OCI-LY7 (cell line): ENCODE results near the gene SND1. TPM values are rescaled to one million over a fixed set of nuclear protein-coding genes. Genes with fewer than 3 reads are reported as not detected.

Source experiments
- BruUV-seq: library from RNA; stranded (reverse); fragments of 400-500 nt; replicated peaks from 2 replicates; lab custom pipeline; 2021; lab: Mats Ljungman, UMichigan
- CTCF ChIA-PET: fragments of 300-600 bp; sonication (Branson Sonifier 250); formaldehyde crosslinking; loops from one replicate; lab custom pipeline; 2022; ENCODE audit warnings: antibody characterized with exemption; ENCODE audit not compliant: unreplicated experiment; lab: Charles Lee
- POLR2A ChIA-PET: fragments of 300-600 bp; sonication (Branson Sonifier 250); formaldehyde crosslinking; loops from one replicate; lab custom pipeline; 2022; ENCODE audit warnings: antibody characterized with exemption; lab: Charles Lee
- DNase-seq: peaks from one replicate; pipeline ENCODE4 v3.0.0-alpha.2; 2015; ENCODE audit warnings: low spot score
- H2AFZ ChIP-seq: fragments of 200-600 bp; sonication (generic), shearing (Covaris generic); 2 replicates; pipeline ENCODE4 v1.6.1; 2014; ENCODE audit warnings: mild to moderate bottlenecking, antibody characterized with exemption, low read length, moderate library complexity
- H3K27ac ChIP-seq: fragments of 200-600 bp; sonication (generic); 2 replicates; pipeline ENCODE4 v1.5.1; 2014; ENCODE audit warnings: mixed run types, low read depth, mild to moderate bottlenecking, moderate library complexity, low read length, inconsistent platforms; ENCODE audit not compliant: poor library complexity, severe bottlenecking
- H3K36me3 ChIP-seq: fragments of 200-600 bp; sonication (generic); 2 replicates; pipeline ENCODE4 v1.6.1; 2014; ENCODE audit warnings: mild to moderate bottlenecking, antibody characterized with exemption, low read length, moderate library complexity, mixed read lengths; ENCODE audit not compliant: insufficient read depth
- H3K4me1 ChIP-seq: fragments of 200-600 bp; sonication (generic); 2 replicates; pipeline ENCODE4 v1.5.1; 2014; ENCODE audit warnings: mild to moderate bottlenecking, low read length; ENCODE audit not compliant: insufficient read depth, poor library complexity, severe bottlenecking
- H3K4me2 ChIP-seq: fragments of 200-600 bp; sonication (generic); 2 replicates; pipeline ENCODE4 v1.6.1; 2014; ENCODE audit warnings: mild to moderate bottlenecking, low read length
- H3K4me3 ChIP-seq: fragments of 200-600 bp; sonication (generic); 2 replicates; pipeline ENCODE4 v1.5.1; 2014; ENCODE audit warnings: mild to moderate bottlenecking, low read depth, low read length; ENCODE audit not compliant: poor library complexity, severe bottlenecking
- H3K79me2 ChIP-seq: fragments of 200-600 bp; sonication (generic); 2 replicates; pipeline ENCODE4 v1.6.1; 2016; ENCODE audit warnings: low read depth, mild to moderate bottlenecking, low read length, moderate library complexity, mixed read lengths; ENCODE audit not compliant: insufficient read depth
- H3K9me2 ChIP-seq: fragments of 200-600 bp; sonication (generic); 2 replicates; pipeline ENCODE4 v1.6.1; 2016; ENCODE audit warnings: mild to moderate bottlenecking, low read length, mixed read lengths; ENCODE audit not compliant: insufficient read depth
- H3K9me3 ChIP-seq: fragments of 200-600 bp; sonication (generic); 2 replicates; pipeline ENCODE4 v1.6.1; 2014; ENCODE audit warnings: mild to moderate bottlenecking, mixed run types, low read length, mixed read lengths
- H4K20me1 ChIP-seq: fragments of 200-600 bp; sonication (generic); 2 replicates; pipeline ENCODE4 v1.6.1; 2014; ENCODE audit warnings: mild to moderate bottlenecking, antibody characterized with exemption, low read length, moderate library complexity, mixed read lengths; ENCODE audit not compliant: insufficient read depth
- EZH2phosphoT487 ChIP-seq: fragments of 200-600 bp; sonication (generic); IDR thresholded peaks from 2 replicates; pipeline ENCODE4 v1.6.1; 2018; ENCODE audit warnings: low read depth, borderline replicate concordance, mild to moderate bottlenecking, mixed run types, antibody characterized with exemption, low read length, moderate library complexity, mixed read lengths
- intact Hi-C: fragments of 100-400 bp; cut with micrococcal nuclease; formaldehyde crosslinking; loops from one replicate; pipeline ENCODE4 v1.10.0; 2022; ENCODE audit not compliant: unreplicated experiment
- total RNA-seq, 2 experiments: library from RNA; depleted of rRNA in 1 of 2; stranded (reverse); fragments of >200 nt in 1 of 2; shearing (Covaris generic) in 1 of 2; gene quantifications; 2 replicates each; pipeline ENCODE4 v1.2.3, GENCODE V29; 2014 to 2022
- TF ChIP-seq, protein P1 (sequence below): fragments of 200-600 bp; sonication (generic); conservative IDR thresholded peaks from 2 replicates; pipeline ENCODE4 v1.5.1; 2014; ENCODE audit warnings: mild to moderate bottlenecking, antibody characterized with exemption, low read length, moderate library complexity, mixed read lengths

Gene SND1
- total RNA-seq, 2 experiments from 2014 or later, result 111 to 221 TPM

DNA sequence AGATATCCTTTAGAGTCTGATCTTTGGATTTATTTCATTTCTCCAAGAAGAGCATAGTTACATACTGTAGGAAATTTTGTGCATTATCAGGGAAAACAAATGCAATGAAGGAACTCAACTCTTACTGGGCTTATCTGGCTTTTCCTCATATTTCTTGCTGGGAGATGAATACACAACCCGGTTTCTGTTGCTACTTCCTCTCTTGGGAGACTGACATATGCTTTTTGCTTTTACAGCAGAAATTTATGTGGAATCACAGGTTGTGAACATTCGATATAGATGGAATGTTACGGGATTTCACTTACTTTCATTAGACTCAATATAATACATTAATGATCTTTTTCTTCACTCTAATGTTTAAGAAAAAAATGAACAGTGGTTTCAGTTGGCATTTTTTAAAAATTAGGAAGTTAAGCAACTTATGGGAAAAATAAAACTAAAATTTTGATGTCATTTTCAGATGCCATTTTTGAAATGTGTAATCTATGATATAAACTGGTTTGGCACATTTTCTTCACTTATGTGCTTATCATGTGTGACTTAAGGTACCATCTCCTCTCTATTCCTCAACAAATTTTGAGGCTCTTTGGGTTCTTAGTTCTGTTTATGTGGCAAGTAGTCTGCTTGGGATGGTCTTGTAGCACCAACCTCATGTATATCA, 7.1 kb downstream of the SND1 start:
- peaks cover 18% of the 10 kb centered on the region for H3K4me1 ChIP-seq
- peaks cover 48% of the 10 kb centered on the region for H4K20me1 ChIP-seq
- no peak overlapping the region for H3K4me2 ChIP-seq
- no peaks in the 10 kb centered on the region for H3K9me2 ChIP-seq
- H2AFZ ChIP-seq, result no peak overlapping the region
- no TSS peak for BruUV-seq
- H3K79me2 ChIP-seq, result peaks cover 100% of the 10 kb centered on the region
- no peaks in the 10 kb centered on the region for H3K9me3 ChIP-seq
- intact Hi-C loops, result no loop called here
- POLR2A ChIA-PET, result no interaction called here
- no peak overlapping the region for H3K4me3 ChIP-seq
- H3K27ac ChIP-seq, result no peak overlapping the region
- CTCF ChIA-PET, result no interaction called here
- TF ChIP-seq, protein P1, sequence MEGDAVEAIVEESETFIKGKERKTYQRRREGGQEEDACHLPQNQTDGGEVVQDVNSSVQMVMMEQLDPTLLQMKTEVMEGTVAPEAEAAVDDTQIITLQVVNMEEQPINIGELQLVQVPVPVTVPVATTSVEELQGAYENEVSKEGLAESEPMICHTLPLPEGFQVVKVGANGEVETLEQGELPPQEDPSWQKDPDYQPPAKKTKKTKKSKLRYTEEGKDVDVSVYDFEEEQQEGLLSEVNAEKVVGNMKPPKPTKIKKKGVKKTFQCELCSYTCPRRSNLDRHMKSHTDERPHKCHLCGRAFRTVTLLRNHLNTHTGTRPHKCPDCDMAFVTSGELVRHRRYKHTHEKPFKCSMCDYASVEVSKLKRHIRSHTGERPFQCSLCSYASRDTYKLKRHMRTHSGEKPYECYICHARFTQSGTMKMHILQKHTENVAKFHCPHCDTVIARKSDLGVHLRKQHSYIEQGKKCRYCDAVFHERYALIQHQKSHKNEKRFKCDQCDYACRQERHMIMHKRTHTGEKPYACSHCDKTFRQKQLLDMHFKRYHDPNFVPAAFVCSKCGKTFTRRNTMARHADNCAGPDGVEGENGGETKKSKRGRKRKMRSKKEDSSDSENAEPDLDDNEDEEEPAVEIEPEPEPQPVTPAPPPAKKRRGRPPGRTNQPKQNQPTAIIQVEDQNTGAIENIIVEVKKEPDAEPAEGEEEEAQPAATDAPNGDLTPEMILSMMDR, result no peak
- no peak for TF ChIP-seq EZH2phosphoT487
- peaks cover 92% of the 10 kb centered on the region for H3K36me3 ChIP-seq
- no peak for DNase-seq

DNA sequence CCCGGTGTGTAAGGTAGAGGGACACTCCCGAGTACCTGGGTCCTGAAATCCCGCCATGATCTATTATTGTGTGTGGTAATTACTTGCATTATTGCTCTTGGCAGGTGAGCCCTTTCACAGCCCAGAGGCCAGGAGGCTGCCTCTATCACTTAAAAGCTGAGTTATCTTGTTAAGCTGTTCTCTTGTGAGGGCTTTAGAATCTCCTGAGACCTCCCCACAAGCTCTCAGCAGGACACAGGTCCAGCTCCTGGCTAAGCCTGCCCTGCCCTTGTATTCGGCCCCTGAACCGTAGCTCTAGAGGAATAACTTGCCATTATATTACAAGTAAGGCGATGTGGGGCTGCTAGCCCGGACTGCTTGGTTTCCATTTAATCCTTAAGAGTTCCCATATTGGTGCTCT, 13.9 kb downstream of the SND1 start:
- CTCF ChIA-PET, result no interaction called here
- Histone ChIP-seq H3K27ac (no peak overlapping the region), H3K4me1 (no peaks in the 10 kb centered on the region), H3K9me2 (no peaks in the 10 kb centered on the region), H3K9me3 (no peaks in the 10 kb centered on the region), H4K20me1 (peaks cover 43% of the 10 kb centered on the region), H3K79me2 (peaks cover 100% of the 10 kb centered on the region), H3K4me3 (no peak overlapping the region), H2AFZ (no peak overlapping the region), H3K36me3 (peaks cover 74% of the 10 kb centered on the region), H3K4me2 (no peak overlapping the region)
- DNase-seq, result no peak
- POLR2A ChIA-PET, result interaction anchor here (0.6 to 2.4 kb wide), 5 partner anchors 9 to 1944 kb away, joined by 3 to 9 read pairs (median 3); no protein-coding TSS in a partner anchor
- BruUV-seq, result no TSS peak
- TF ChIP-seq EZH2phosphoT487, result no peak
- TF ChIP-seq, protein P1, result no peak
- intact Hi-C loops, result no loop called here

DNA sequence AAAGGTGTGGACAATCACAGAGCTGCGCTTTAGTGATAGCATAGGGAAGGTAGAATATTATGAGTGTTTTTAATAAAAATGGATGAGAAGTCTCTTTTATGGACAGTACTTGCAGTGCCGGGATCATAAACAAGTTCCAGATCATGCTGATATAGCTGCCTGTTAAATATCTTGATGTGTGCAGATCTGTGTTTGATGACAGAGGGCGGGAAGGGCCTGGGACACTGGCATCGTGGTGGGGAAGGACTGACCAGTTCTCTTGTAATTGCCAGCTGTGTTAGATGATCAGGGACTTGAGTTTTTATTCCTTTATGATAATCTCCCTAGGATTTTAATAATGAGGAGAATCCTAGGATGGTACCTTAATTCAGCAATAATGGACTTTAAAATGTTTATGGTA, 14.6 kb downstream of the SND1 start:
- H3K36me3 ChIP-seq, result peaks cover 74% of the 10 kb centered on the region

More for the DNA sequence above, 14.6 kb downstream of the SND1 start:
- no peak overlapping the region for H2AFZ ChIP-seq
- ChIA-PET POLR2A (interaction anchor here (0.6 to 2.4 kb wide), 5 partner anchors 8 to 99 kb away, joined by 3 to 9 read pairs (median 4); no protein-coding TSS in a partner anchor), CTCF (interaction anchor here (0.9 kb wide), 1 partner anchor 10 kb away, joined by 3 read pairs; no protein-coding TSS in a partner anchor)
- TF ChIP-seq EZH2phosphoT487, result no peak
- TF ChIP-seq, protein P1, result no peak
- no peak overlapping the region for H3K4me2 ChIP-seq
- no peaks in the 10 kb centered on the region for H3K9me2 ChIP-seq
- H3K4me1 ChIP-seq, result no peaks in the 10 kb centered on the region
- no TSS peak for BruUV-seq
- intact Hi-C loops, result no loop called here
- H3K4me3 ChIP-seq, result no peak overlapping the region
- DNase-seq, result no peak
- H3K9me3 ChIP-seq, result no peaks in the 10 kb centered on the region
- H3K27ac ChIP-seq, result no peak overlapping the region
- H3K79me2 ChIP-seq, result peaks cover 100% of the 10 kb centered on the region
- peaks cover 43% of the 10 kb centered on the region for H4K20me1 ChIP-seq
